Stimulated activated CD4-positive, alpha-beta T cell treated with anti-CD3 and anti-CD28 coated beads, Interleukin-1b, Interleukin-23, amount 100 ng/mL, for 48 hours (primary cell): ENCODE data around the gene CC2D1A.

Source experiments
- DNase-seq: peaks from one replicate; pipeline ENCODE4 v3.0.0-alpha.2; 2020

CC2D1A gene

GRCh38 chr19:13905634-13906520, at the start of gene CC2D1A, which contains the start of gene BRME1:
Gene CC2D1A, plus strand, starts transcription at chr19:13906201. Its CDS starts 241 bp downstream, at chr19:13906442.
Gene BRME1, minus strand, starts transcription at chr19:13906117. Its CDS starts 1,225 bp downstream, at chr19:13904892.
- peak; percentile 96 for DNase-seq

DNA sequence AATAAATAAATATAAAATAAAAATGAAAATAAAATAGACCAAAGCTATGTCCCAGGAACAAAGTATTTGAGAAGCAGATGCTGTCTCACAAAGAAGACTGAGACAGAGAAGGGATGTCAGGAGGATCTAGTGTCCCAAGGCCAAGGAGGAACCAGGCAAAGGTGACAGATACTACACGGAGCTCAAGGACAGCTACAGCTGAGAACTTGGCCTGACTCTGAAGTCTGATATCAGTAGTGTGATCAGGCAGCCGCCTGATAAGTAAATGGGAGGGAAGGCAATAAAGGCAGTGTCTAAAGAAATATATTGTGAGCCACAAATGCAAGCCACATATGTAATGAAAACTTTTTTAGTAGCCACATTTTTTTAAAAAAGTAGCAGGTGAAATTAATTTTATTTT, 49.5 kb upstream of the CC2D1A start:
- no peak for DNase-seq

- no peak for DNase-seq
Observed at GRCh38 chr19:13859361-13859880, 46.6 kb upstream of the CC2D1A start.

DNA sequence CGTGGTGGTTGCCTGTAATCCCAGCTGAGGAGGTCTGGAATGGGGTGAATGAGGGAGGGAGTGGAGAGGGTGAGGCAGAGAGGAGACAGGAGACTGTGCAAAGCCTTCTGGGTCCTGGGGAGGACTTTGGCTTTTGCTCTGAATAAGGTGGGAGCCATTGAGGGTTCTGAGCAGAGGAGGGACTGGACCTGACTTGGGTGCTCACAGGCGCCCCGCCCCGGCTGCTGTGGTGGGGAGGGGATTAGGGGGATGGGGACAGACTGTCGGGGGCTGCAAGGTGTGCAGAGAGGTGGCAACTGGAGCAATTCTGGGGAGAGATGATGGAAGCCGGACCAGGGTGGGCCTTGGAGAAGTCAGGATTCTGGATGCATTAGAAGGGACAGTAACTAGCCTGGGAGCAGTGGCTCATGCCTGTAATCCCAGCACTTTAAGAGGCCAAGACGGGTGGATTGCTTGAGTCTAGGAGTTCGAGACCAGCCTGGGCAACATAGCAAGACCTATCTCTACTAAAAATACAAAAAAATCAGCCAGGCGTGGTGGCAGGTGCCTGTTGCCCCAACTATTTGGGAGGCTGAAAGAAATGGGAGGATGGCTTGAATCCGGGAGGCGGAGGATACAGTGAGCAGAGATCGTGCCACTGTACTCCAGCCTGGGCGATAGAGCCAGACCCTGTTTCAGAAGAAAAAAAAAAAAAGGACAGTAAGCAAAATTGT, 45.2 kb upstream of the CC2D1A start:
- DNase-seq = no peak

DNA sequence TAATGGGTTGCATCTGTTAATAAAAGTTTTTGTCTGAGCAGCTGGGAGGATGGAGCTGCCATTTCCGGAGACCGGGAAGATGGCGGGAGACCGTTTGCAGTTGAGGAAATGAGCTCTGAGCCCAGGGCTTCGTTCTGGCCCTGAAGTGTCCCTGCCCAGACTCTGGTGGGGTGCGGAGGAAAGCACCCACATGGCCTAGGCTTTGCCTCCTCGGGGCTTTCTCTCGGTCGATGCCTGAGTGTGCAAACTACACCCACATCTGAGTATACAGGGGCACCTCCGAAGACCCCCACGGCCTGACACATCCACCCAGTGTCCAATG, 44.6 kb upstream of the CC2D1A start:
- no peak for DNase-seq

- peak; percentile 86 for DNase-seq
Observed at GRCh38 chr19:13861714-13862531, 44.1 kb upstream of the CC2D1A start.

- no peak for DNase-seq
Observed at GRCh38 chr19:13864046-13864666, 41.8 kb upstream of the CC2D1A start.

- no peak for DNase-seq
Observed at GRCh38 chr19:13864667-13865570, 41.1 kb upstream of the CC2D1A start.

DNA sequence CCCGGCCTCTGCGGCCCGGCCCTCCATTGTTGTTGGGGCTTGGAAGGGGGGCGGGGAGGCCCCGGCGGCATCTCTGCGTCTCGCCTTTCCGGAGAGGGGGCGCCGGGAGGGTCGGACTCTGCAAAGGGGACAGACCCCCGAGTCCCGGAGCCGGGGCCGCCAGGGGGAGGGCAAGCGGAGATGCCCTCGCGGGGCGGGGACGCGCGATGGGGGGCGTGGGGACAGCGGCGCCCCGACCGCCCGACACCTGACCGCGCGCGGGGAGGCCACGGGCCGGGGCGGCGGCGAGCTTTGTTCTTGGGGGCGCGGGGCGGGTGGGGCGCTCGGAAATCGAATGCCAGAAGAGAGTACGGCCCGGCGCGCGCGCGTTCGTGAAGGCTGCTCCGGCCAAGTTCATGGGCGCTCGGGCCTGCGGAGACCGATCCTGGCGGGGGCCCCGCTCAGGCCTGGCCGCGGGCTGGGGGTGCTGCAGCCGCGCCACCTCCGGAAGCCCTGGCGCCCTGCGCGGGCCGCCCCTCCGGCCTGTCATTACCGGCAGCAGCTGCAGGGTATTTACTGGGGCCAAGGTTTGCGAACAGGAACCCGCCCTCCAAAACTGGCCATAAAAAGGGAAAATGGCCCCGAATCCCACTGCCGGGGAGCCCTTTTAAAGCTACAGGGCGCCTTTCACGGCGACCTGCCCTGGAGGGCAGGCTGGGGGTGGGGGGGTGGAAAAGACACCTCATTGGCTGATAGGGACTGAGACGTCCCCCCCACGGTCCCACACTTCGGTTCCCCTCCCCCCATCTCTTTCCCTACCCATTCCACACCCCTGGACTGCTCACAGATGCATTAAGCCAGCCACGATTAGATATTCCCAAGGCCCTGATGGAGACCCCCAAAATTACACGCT, 40.2 kb upstream of the CC2D1A start:
- no peak for DNase-seq

DNA sequence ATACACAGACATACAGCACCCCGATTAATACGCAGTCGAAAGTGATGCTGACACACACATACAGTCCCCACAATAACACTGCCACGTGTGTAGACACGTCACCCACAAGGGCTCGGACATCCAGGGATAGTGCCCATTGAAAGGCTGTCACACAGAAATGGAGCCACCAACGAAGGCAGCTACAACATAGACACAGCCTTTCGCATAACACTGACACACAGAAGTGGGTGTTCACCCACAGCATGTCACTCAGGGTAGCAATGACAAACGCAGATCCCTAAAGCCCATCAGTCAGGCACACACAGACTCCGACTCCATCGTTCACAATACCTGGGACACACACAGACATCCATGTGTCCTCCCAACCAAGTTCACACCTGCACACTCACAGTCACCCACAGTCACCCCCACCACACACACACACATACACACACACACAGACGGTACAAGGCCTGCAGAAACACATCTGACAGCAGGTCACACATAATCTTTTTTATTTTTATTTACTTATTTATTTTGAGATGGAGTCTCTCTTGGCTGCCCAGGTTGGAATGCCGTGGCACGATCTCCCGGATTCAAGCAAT, 39.4 kb upstream of the CC2D1A start:
- no peak for DNase-seq

- DNase-seq = no peak
Observed at GRCh38 chr19:13868663-13869062, 37.3 kb upstream of the CC2D1A start.

- DNase-seq = no peak
Observed at GRCh38 chr19:13869281-13869680, 36.7 kb upstream of the CC2D1A start.

- DNase-seq = no peak
Observed at GRCh38 chr19:13870873-13871272, 35.1 kb upstream of the CC2D1A start.

DNA sequence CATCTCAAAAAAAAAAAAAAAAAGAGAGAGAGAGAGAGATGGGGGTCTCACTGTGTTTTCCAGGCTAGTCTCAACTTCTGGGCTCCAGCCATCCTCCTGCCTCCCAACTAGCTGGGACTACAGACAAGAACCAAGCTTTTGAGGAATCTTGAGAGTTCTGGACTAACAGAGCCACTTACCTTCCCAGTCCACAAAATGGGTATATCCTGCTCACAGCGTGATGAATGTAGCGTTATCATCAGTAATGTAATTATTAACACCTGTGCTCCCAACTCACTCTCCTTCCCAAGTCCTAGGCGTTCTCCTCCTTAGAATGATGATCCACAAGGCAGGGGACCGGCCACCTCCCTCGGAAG, 33.7 kb upstream of the CC2D1A start:
- DNase-seq = no peak

DNA sequence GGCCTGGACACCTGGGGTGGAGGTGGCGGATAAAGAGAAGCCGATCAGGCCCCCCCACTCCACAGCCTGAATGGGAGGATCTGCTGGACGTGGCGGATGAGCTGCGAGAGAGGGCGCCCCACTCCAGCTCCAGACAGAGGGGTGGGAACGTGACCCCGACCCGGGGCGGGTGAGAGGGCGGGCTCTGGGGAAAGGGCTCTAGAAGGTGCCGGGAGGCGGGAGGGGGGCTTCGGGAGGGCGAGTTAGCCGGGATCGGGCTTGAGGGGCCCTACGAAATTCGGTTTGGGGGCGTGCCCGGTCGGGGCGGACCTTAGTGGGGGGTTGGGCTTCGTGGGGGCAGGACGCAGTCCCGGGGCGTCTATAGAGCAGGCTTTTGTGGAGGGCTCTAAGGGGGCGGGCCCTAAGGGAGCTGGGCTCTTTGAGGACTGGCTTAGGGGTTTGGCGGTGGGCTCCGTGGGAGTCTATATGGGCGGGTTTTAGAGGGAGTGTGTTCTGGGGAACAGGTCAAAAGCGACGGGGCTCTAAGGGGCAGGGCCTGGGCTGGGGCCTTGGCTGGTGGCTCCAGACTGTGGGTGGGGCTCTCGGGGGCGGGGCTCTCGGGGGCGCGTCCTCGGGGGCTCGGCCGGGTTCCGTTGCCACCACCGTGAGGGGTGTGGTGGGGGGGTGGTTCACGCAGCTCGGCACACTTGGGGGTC, 33.2 kb upstream of the CC2D1A start:
- DNase-seq = no peak

- DNase-seq = no peak
Observed at GRCh38 chr19:13873834-13874515, 32.0 kb upstream of the CC2D1A start.

DNA sequence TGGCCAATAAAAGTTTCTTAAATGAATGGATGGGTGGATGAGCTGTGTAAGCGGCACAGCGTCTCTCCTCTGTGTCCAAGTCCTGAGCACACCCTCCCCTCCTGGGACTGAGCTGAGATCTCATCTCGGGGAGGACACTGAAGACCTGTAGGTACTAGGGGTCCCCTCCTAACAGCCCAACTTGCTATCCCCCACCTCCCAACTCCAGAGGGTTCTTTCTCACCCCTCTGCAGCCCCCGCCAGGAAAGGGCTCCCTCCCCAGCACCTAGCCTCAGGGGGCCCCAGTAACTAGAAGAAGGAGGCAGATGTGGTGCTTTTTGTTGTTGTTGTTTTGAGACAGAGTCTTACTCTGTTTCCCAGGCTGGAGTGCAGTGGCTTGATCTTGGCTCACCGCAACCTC, 30.2 kb upstream of the CC2D1A start:
- DNase-seq = no peak

- no peak for DNase-seq
Observed at GRCh38 chr19:13876834-13877233, 29.2 kb upstream of the CC2D1A start, which contains the start of gene NANOS3. Gene NANOS3, plus strand, starts transcription at chr19:13877134. Its CDS starts 115 bp downstream, at chr19:13877249.

DNA sequence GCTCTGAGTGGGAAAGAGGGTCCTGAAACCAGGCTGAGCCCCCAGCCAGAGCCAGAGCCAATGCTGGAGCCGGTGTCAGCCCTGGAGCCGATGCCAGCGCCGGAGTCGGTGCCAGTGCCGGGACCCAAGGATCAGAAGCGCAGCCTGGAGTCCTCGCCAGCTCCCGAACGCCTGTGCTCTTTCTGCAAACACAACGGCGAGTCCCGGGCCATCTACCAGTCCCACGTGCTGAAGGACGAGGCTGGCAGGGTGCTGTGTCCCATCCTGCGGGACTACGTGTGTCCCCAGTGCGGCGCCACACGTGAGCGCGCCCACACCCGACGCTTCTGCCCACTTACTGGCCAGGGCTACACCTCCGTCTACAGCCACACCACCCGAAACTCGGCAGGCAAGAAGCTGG, 28.7 kb upstream of the CC2D1A start:
- no peak for DNase-seq
